K562 (cell line): ENCODE results near the gene FAM117A. TPM values are rescaled to one million over a fixed set of nuclear protein-coding genes. Genes with fewer than 3 reads are reported as not detected.

ENCODE experiments used
- DNMT1 ChIP-seq: fragments of 450-650 bp; IDR thresholded peaks from 2 replicates; pipeline ENCODE4 v1.6.1; 2016; ENCODE audit warnings: antibody characterized with exemption, mild to moderate bottlenecking
- ETS1 ChIP-seq: conservative IDR thresholded peaks from 2 replicates; pipeline ENCODE4 v1.6.1; 2011; ENCODE audit warnings: low read depth, mild to moderate bottlenecking, low read length; ENCODE audit not compliant: control insufficient read depth
- FOS ChIP-seq: IDR thresholded peaks from 3 replicates; pipeline ENCODE4 v1.6.1; 2011; ENCODE audit not compliant: insufficient read length; ENCODE audit errors: extremely low read depth
- HMG20A ChIP-seq: fragments of 450-650 bp; formaldehyde crosslinking; conservative IDR thresholded peaks from 2 replicates; pipeline ENCODE4 v1.4.0; 2020; ENCODE audit warnings: mild to moderate bottlenecking, mixed read lengths
- HSF4 ChIP-seq: fragments of 250-450 bp; sonication (Bioruptor Pico); IDR thresholded peaks from 2 replicates; pipeline ENCODE4 v2.1.2; 2022; ENCODE audit warnings: mild to moderate bottlenecking, moderate library complexity, borderline replicate concordance
- JUND ChIP-seq, 2 experiments: IDR thresholded peaks; 2 replicates in 1 of 2; 3 replicates in 1 of 2; pipeline ENCODE4 v1.6.1; 2011; ENCODE audit warnings: borderline replicate concordance in 2 of 2, low read depth in 2 of 2, low read length in 2 of 2, improper control_type of control experiment in 1 of 2, missing biosample characterization in 1 of 2, missing genetic modification characterization in 1 of 2, missing genetic modification reagents in 1 of 2
- MEF2A ChIP-seq: IDR thresholded peaks from 2 replicates; pipeline ENCODE4 v1.6.1; 2011; ENCODE audit warnings: low read depth, mild to moderate bottlenecking, low read length, moderate library complexity; ENCODE audit not compliant: control insufficient read depth
- MYC ChIP-seq, 2 experiments: fragments of 250-450 bp in 1 of 2; sonication (Bioruptor Pico) in 1 of 2; IDR thresholded peaks; 2 replicates each; pipeline versions ENCODE4 v1.5.1 to v1.6.1; 2012 to 2021; ENCODE audit warnings: low read depth in 2 of 2, borderline replicate concordance in 1 of 2, improper control_type of control experiment in 1 of 2, low read length in 1 of 2, mild to moderate bottlenecking in 1 of 2, moderate library complexity in 1 of 2
- PYGO2 ChIP-seq: fragments of 450-650 bp; IDR thresholded peaks from 2 replicates; pipeline ENCODE4 v1.6.1; 2016; ENCODE audit warnings: mild to moderate bottlenecking, missing genetic modification characterization, moderate library complexity, missing compliant biosample characterization
- SMAD1 ChIP-seq: fragments of 150-350 bp; IDR thresholded peaks from 2 replicates; pipeline ENCODE4 v1.6.1; 2014; ENCODE audit warnings: low read length, low read depth; ENCODE audit not compliant: partially characterized antibody
- SMAD3 ChIP-seq: fragments of 450-650 bp; formaldehyde crosslinking; conservative IDR thresholded peaks from 2 replicates; pipeline ENCODE4 v1.4.0; 2020; ENCODE audit warnings: mild to moderate bottlenecking
- SMARCE1 ChIP-seq: fragments of 450-650 bp; IDR thresholded peaks from 2 replicates; pipeline ENCODE4 v1.7.1; 2016; ENCODE audit warnings: mild to moderate bottlenecking
- SRSF9 ChIP-seq: fragments of 200-400 bp; formaldehyde crosslinking; IDR thresholded peaks from 2 replicates; pipeline ENCODE4 v1.6.1; 2017; ENCODE audit warnings: low read depth, low read length, borderline replicate concordance
- STAT5A ChIP-seq: IDR thresholded peaks from 2 replicates; pipeline ENCODE4 v1.6.1; 2012; ENCODE audit warnings: low read length, inconsistent platforms, borderline replicate concordance
- TAF15 ChIP-seq: fragments of 200-400 bp; formaldehyde crosslinking; IDR thresholded peaks from 2 replicates; pipeline ENCODE4 v1.6.1; 2017; ENCODE audit warnings: mild to moderate bottlenecking, low read depth, low read length, moderate library complexity
- TBP ChIP-seq: optimal IDR thresholded peaks from 2 replicates; pipeline ENCODE3; 2011; ENCODE audit warnings: low read depth, low read length, improper control_type of control experiment
- TCF7 ChIP-seq: sonication (generic); IDR thresholded peaks from 2 replicates; pipeline ENCODE4 v1.6.1; 2016; ENCODE audit warnings: antibody characterized with exemption, borderline replicate concordance
- WHSC1 ChIP-seq: IDR thresholded peaks from one replicate; pipeline ENCODE4 v1.6.1; 2012; ENCODE audit warnings: low read length, control low read depth, inconsistent platforms
- ZBTB1 ChIP-seq: sonication (generic); formaldehyde crosslinking; IDR thresholded peaks from 2 replicates; pipeline ENCODE4 v1.8.1; 2023; ENCODE audit warnings: missing genetic modification reagents, low read depth, mild to moderate bottlenecking, borderline replicate concordance
- ZC3H11A ChIP-seq: IDR thresholded peaks from 2 replicates; pipeline ENCODE4 v1.6.1; 2012; ENCODE audit warnings: low read depth, low read length, improper control_type of control experiment
- polyA plus RNA-seq, 8 experiments: library from polyadenylated mRNA; depleted of rRNA in 4 of 8; stranded (reverse) in 5 of 8; unstranded in 3 of 8; fragments of >200 nt; fragmentation: Nextera tagmentation in 2 of 8; fragmentation: Illumina TruSeq in 1 of 8; extraction: Ambion mirVana in 2 of 8; extraction: Trizol in 1 of 8; gene quantifications; 2 replicates each; pipeline versions ENCODE4 v1.2.1 to v1.2.3, GENCODE V29; 2011 to 2014; ENCODE audit warnings: inconsistent platforms in 1 of 8, missing spikeins in 1 of 8
- total RNA-seq, 7 experiments: library from RNA; depleted of rRNA in 6 of 7; stranded (reverse); fragments of >200 nt in 6 of 7; fragmentation: Illumina TruSeq in 2 of 7; extraction: Trizol in 2 of 7; gene quantifications; 2 replicates each; pipeline versions ENCODE4 v1.2.1 to v1.2.3, GENCODE V29; 2011 to 2021; ENCODE audit warnings: low replicate concordance in 1 of 7
- TF ChIP-seq, protein P1 (sequence below): sonication (generic); formaldehyde crosslinking; IDR thresholded peaks from 2 replicates; pipeline ENCODE4 v1.8.0; 2023; ENCODE audit warnings: missing genetic modification reagents, mild to moderate bottlenecking, borderline replicate concordance

Gene FAM117A
- total and polyA plus RNA-seq, 9 of the 15 experiments (the other 6 are each of a cell fraction or from before 2014, with no cell fraction given), result 3.1 to 79.7 (median 36.6) TPM

GRCh38 chr17:49760932-49761558 is 2.9 kb downstream of the FAM117A start (continued):
- TF ChIP-seq HSF4 (CRISPR knock-in tag) (no peak), JUND (IDR thresholded peaks at IDR 0.05; ENCODE audit: borderline replicate concordance, low read depth, low read length) (peak; percentile 64; the same call in 1 of the 2 replicates), JUND (tag; IDR thresholded peaks at IDR 0.05; ENCODE audit: borderline replicate concordance, low read depth, low read length) (peak; percentile 46; the same call in 1 of the 3 replicates), SMAD3 (no peak), ZC3H11A (no peak), MEF2A (no peak), STAT5A (peak; percentile 64), SMAD1 (no peak), PYGO2 (no peak), SMARCE1 (no peak), TAF15 (no peak), HMG20A (no peak), MYC (IDR thresholded peaks at IDR 0.05; ENCODE audit: low read depth, low read length) (peak; percentile 76), MYC (CRISPR knock-in tag; IDR thresholded peaks at IDR 0.05; ENCODE audit: borderline replicate concordance, low read depth) (no peak), SRSF9 (no peak), WHSC1 (no peak), TBP (no peak), DNMT1 (no peak), FOS (no peak), ZBTB1 (no peak), ETS1 (no peak), TCF7 (no peak)
- TF ChIP-seq, protein P1, sequence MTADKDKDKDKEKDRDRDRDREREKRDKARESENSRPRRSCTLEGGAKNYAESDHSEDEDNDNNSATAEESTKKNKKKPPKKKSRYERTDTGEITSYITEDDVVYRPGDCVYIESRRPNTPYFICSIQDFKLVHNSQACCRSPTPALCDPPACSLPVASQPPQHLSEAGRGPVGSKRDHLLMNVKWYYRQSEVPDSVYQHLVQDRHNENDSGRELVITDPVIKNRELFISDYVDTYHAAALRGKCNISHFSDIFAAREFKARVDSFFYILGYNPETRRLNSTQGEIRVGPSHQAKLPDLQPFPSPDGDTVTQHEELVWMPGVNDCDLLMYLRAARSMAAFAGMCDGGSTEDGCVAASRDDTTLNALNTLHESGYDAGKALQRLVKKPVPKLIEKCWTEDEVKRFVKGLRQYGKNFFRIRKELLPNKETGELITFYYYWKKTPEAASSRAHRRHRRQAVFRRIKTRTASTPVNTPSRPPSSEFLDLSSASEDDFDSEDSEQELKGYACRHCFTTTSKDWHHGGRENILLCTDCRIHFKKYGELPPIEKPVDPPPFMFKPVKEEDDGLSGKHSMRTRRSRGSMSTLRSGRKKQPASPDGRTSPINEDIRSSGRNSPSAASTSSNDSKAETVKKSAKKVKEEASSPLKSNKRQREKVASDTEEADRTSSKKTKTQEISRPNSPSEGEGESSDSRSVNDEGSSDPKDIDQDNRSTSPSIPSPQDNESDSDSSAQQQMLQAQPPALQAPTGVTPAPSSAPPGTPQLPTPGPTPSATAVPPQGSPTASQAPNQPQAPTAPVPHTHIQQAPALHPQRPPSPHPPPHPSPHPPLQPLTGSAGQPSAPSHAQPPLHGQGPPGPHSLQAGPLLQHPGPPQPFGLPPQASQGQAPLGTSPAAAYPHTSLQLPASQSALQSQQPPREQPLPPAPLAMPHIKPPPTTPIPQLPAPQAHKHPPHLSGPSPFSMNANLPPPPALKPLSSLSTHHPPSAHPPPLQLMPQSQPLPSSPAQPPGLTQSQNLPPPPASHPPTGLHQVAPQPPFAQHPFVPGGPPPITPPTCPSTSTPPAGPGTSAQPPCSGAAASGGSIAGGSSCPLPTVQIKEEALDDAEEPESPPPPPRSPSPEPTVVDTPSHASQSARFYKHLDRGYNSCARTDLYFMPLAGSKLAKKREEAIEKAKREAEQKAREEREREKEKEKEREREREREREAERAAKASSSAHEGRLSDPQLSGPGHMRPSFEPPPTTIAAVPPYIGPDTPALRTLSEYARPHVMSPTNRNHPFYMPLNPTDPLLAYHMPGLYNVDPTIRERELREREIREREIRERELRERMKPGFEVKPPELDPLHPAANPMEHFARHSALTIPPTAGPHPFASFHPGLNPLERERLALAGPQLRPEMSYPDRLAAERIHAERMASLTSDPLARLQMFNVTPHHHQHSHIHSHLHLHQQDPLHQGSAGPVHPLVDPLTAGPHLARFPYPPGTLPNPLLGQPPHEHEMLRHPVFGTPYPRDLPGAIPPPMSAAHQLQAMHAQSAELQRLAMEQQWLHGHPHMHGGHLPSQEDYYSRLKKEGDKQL, result no peak
